HG03565 (cell line): ENCODE measurements around the gene ADAMTS13.
"Not testable (repeated sequence)": the region's sequence is repeated elsewhere in the genome, so short reads cannot be mapped to it uniquely, and the experiment has no call there.

Experiments
- ATAC-seq: cut with Tn5 transposase; IDR thresholded peaks from one replicate; pipeline ENCODE4 v1.9.1; 2021; ENCODE audit warnings: mild to moderate bottlenecking, moderate library complexity; ENCODE audit not compliant: unreplicated experiment

The ADAMTS13 gene

GRCh38 chr9:133391449-133391848 is 30.7 kb upstream of the ADAMTS13 start:
- ATAC-seq = not testable (repeated sequence)

DNA sequence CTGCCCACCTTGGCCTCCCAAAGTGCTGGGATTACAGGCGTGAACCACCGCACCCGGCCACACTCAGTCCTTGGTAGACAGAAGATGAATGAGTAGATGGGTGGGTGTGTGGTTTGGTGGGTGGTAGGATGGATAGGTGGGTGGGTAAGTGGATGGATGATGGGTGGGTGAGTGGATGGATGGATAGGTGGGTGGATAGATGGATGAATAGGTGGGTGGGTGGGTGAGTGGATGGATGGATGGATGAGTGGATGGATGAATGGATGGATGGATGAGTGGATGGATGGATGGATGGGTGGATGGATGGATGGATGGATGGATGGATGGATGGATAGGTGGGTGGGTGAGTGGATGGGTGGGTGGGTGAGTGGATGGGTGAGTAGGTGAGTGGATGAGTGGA is 29.9 kb upstream of the ADAMTS13 start:
- ATAC-seq = not testable (repeated sequence)

- no peak for ATAC-seq
Measured at GRCh38 chr9:133393399-133393798, 28.8 kb upstream of the ADAMTS13 start.

DNA sequence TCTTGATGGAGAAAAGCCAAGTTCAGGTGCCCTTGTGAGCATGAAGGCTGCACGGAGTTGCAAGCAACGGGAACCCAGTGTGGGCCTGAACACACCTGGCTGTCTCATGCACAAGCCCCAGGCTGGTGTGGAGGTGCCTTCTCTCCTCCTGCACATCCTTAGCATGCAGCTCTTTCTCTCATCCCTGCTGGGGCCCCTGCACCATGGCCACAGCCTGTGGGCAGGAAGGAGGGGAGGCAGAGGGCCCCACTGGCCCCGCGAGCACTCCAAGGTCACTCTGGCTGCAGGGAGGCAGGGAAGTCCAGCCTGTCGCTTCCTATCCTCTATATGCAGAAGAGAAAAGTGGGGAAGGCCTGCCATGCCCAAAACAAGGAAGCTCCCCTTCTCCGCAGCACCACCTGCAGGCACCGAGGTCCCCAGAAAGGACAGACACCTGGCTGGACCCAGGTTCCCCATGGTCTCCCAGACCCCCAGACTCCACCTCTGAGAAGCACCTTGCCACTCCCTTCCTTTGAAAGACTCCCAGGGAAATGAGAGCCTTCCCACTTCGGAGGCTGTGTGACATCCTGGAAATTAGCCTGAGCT is 27.4 kb upstream of the ADAMTS13 start:
- no peak for ATAC-seq

GRCh38 chr9:133396952-133397351 is 25.2 kb upstream of the ADAMTS13 start:
- no peak for ATAC-seq

- no peak for ATAC-seq
Measured at GRCh38 chr9:133397370-133397769, 24.8 kb upstream of the ADAMTS13 start.

- ATAC-seq = no peak
Measured at GRCh38 chr9:133397895-133398294, 24.3 kb upstream of the ADAMTS13 start.

DNA sequence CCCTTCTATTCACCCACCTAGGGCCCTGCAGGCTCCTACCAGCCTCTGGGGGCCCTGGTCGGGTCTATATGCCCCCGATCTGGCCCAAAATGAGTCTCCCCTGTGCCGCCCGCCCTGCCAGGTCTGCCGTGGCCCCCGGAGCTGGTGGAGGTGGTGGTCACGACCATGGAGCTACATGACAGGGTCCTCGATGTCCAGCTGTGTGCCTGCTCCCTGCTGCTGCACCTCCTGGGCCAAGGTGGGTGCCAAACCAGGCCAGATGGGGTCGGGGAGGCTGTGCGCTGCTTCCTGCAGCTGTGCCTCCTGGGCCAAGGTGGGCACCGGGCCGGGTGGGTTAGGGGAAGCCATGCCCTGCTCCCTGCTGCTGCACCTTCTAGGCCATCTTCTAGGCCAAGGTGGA is 21.9 kb upstream of the ADAMTS13 start:
- ATAC-seq = no peak

DNA sequence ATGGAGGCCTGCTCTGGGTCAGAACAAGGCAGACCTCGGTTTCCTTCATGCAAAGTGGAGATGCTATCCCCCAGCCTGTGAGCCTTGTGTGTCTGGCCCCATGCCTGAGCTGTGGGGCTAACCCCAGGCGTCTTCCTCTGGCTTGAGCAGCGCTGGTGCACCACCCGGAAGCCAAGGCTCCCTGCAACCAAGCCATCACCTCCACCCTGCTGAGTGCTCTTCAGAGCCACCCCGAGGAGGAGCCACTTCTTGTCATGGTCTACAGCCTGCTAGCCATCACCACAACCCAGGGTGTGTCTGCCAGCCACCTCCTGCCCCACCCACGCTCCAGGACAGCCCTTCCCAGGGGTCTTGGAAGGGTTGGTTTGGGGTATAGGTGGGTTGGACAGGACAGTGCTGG is 20.6 kb upstream of the ADAMTS13 start:
- ATAC-seq = no peak

DNA sequence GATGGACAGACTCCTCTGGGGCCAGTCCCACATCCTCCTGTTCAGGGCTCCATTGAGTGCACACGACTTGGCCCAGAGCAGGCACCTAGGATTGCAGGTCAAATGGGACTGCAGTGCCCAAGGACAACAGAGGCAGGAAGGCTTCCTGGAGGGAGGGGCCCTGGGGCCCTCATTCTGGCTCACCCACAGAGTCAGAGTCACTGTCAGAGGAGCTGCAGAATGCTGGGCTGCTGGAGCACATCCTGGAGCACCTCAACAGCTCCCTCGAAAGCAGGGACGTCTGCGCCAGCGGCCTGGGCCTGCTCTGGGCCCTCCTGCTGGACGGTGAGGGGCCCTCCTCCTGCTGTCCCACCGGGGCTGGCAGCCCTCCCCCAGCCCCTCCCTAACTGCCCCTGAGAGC is 19.5 kb upstream of the ADAMTS13 start:
- ATAC-seq = no peak

GRCh38 chr9:133403766-133404453 is 18.3 kb upstream of the ADAMTS13 start:
- ATAC-seq = no peak

DNA sequence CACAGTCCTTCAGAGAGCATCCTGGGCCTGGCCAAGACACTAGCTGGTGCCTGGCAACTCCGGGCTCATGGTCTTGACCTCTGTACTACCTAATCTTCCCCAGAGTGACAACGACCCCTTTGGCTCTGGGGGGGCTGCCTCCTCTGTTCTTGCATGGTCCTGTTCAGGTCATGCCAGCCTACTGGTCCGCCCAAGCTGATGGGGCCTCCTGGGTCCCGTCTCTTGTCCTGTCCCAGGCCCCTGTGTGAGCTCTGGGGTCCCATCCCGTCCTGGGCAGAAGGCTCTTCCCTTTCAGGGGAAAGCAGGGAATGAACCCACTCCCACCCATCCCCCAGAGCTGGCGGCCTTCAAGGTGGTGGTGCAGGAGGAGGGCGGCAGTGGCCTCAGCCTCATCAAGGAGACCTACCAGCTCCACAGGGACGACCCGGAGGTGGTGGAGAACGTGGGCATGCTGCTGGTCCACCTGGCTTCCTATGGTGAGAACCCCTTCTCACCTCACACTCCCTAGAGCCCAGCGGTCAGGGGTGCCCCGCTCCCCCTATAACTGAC is 17.6 kb upstream of the ADAMTS13 start:
- no peak for ATAC-seq

- no peak for ATAC-seq
Measured at GRCh38 chr9:133405508-133406438, 16.4 kb upstream of the ADAMTS13 start.

- ATAC-seq = no peak
Measured at GRCh38 chr9:133406480-133407307, 15.5 kb upstream of the ADAMTS13 start.

GRCh38 chr9:133408042-133408441 is 14.1 kb upstream of the ADAMTS13 start:
- ATAC-seq = no peak

DNA sequence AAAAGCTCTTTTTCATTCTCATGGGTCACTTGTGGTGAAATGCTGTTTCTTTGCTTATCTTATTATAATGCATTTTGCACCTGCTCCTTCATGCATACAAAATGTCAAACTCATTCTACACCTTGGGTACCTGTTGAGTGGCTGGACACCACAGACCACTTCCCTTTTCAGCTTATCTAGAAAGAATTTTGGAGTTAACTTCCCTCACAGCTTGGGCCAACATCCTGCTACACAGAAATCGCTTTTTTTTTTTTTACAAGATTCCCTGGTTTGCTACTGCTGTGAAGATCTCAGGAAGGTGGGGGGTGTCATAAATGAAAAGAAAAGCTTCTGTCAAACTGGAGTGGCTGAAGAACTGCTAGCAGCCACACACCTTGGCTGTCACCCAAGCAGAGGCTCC is 7.0 kb upstream of the ADAMTS13 start:
- no peak for ATAC-seq

- peak; percentile 65 for ATAC-seq
Measured at GRCh38 chr9:133417541-133418461, 4.4 kb upstream of the ADAMTS13 start, which contains the start of gene REXO4. REXO4 (minus strand) TSS chr9:133418010; CDS start chr9:133417844, 166 bp downstream.

DNA sequence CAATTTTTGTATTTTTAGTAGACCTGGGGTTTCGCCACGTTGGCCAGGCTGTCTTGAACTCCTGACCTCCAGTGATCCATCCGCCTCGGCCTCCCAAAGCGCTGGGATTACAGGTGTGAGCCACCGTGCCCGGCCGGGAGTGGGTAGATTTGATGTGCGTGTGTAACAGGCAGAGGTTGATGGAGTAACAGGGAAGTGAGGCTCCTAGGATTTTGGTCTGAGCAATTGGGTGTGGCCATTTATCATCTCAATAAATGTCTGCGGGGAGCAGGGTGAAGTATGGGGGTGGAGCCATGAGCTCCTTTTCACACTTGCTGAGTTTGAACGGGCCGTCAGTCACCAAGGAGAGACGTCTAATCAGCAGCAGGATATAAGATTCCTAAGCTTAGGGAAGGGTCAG is 3.2 kb upstream of the ADAMTS13 start:
- ATAC-seq = no peak

- ATAC-seq = no peak
Measured at GRCh38 chr9:133420392-133420827, 1.8 kb upstream of the ADAMTS13 start.
